ENCODE results near the gene CELSR1. TPM values are rescaled to one million over a fixed set of nuclear protein-coding genes. Genes with fewer than 3 reads are reported as not detected.
"Not testable (repeated sequence)": the region's sequence is repeated elsewhere in the genome, so short reads cannot be mapped to it uniquely, and the experiment has no call there.

CELSR1 gene
- total RNA-seq, 2 donors from 2014 or later = 24.2 to 38.2 TPM

- no peak overlapping the region for H3K27ac ChIP-seq
- no peaks in the 10 kb centered on the region for H3K4me1 ChIP-seq (replicated peaks)
- TF ChIP-seq, protein P1, sequence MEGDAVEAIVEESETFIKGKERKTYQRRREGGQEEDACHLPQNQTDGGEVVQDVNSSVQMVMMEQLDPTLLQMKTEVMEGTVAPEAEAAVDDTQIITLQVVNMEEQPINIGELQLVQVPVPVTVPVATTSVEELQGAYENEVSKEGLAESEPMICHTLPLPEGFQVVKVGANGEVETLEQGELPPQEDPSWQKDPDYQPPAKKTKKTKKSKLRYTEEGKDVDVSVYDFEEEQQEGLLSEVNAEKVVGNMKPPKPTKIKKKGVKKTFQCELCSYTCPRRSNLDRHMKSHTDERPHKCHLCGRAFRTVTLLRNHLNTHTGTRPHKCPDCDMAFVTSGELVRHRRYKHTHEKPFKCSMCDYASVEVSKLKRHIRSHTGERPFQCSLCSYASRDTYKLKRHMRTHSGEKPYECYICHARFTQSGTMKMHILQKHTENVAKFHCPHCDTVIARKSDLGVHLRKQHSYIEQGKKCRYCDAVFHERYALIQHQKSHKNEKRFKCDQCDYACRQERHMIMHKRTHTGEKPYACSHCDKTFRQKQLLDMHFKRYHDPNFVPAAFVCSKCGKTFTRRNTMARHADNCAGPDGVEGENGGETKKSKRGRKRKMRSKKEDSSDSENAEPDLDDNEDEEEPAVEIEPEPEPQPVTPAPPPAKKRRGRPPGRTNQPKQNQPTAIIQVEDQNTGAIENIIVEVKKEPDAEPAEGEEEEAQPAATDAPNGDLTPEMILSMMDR (IDR thresholded peaks at IDR 0.05) = no peak
- TF ChIP-seq POLR2A (IDR thresholded peaks at IDR 0.05) = no peak
- TF ChIP-seq POLR2AphosphoS5 (IDR thresholded peaks at IDR 0.05) = no peak
- intact Hi-C loops (cut with DNase I) = no loop called here
- H3K4me3 ChIP-seq = no peak overlapping the region
- WGBS = 88% methylated on average over 20 of the region's 20 CpGs
- no peaks in the 10 kb centered on the region for H3K27me3 ChIP-seq (replicated peaks; ENCODE audit: insufficient read depth)
- DNase-seq (ENCODE audit: low spot score) = no peak
- H3K9me3 ChIP-seq = no peaks in the 10 kb centered on the region
- H3K36me3 ChIP-seq = no peaks in the 10 kb centered on the region
Measured at GRCh38 chr22:46473896-46474557, 63.4 kb downstream of the CELSR1 start.

DNA sequence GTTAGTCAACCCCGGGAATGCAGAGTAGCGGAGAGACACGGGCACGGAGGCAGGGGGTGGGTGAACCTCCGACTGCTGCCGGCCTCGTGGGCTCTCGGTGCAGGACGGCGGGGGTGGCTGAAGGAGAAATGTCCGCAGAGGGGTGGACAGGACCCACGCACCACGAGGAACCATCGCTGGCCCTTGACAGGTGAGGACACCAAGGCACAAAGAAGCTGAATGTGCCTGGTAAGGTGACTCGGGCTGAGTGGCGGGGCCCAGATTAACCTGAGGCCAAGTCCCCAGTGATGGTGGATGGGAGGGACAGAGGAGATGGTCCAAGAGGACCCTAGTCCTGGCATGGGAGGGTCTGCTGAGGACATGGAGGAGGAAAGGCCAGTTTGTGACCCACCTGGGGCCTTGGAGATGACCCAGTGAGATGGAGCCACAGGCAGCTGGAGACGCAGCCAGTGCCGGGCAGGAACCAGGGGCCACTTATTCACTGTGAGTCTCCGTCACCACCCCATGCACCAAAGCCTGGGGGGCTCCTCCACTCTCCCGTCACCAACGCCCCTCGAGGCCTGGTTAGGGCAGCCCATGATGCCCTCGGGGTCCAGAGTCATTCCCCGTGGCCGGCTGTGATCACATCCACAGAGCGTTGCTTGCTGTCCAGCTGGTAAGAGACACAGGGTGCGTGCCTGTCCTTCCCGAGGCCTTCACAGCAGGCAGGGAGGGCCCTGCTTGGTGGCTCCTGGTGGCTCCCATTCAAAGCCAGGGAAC, 64.2 kb downstream of the CELSR1 start:
- WGBS = 87% methylated on average over 28 of the region's 28 CpGs
- TF ChIP-seq POLR2A (IDR thresholded peaks at IDR 0.05) (no peak), POLR2AphosphoS5 (IDR thresholded peaks at IDR 0.05) (no peak)
- TF ChIP-seq, protein P1 (IDR thresholded peaks at IDR 0.05) = no peak
- H3K36me3 ChIP-seq = no peaks in the 10 kb centered on the region
- no peak for DNase-seq (ENCODE audit: low spot score)
- H3K27me3 ChIP-seq (replicated peaks; ENCODE audit: insufficient read depth) = no peaks in the 10 kb centered on the region
- H3K9me3 ChIP-seq = no peaks in the 10 kb centered on the region
- H3K4me3 ChIP-seq = no peak overlapping the region
- H3K27ac ChIP-seq = no peak overlapping the region
- H3K4me1 ChIP-seq (replicated peaks) = no peaks in the 10 kb centered on the region
- intact Hi-C loops (cut with DNase I) = no loop called here

GRCh38 chr22:46472722-46473016, 64.8 kb downstream of the CELSR1 start:
- no peak for DNase-seq (ENCODE audit: low spot score)
- H3K4me3 ChIP-seq = no peak overlapping the region
- 88% methylated on average over 8 of the region's 8 CpGs for WGBS
- H3K4me1 ChIP-seq (replicated peaks) = no peaks in the 10 kb centered on the region
- no peak overlapping the region for H3K27ac ChIP-seq
- no peaks in the 10 kb centered on the region for H3K36me3 ChIP-seq
- intact Hi-C loops (cut with DNase I) = no loop called here
- no peaks in the 10 kb centered on the region for H3K9me3 ChIP-seq
- TF ChIP-seq POLR2AphosphoS5 (IDR thresholded peaks at IDR 0.05) = no peak
- no peak for TF ChIP-seq POLR2A (IDR thresholded peaks at IDR 0.05)
- TF ChIP-seq, protein P1 (IDR thresholded peaks at IDR 0.05) = no peak
- H3K27me3 ChIP-seq (replicated peaks; ENCODE audit: insufficient read depth) = no peaks in the 10 kb centered on the region

GRCh38 chr22:46471901-46472721, 65.3 kb downstream of the CELSR1 start:
- Histone ChIP-seq H3K27ac (no peak overlapping the region), H3K9me3 (no peaks in the 10 kb centered on the region), H3K4me1 (replicated peaks) (no peaks in the 10 kb centered on the region), H3K27me3 (replicated peaks; ENCODE audit: insufficient read depth) (no peaks in the 10 kb centered on the region), H3K4me3 (no peak overlapping the region), H3K36me3 (no peaks in the 10 kb centered on the region)
- TF ChIP-seq POLR2AphosphoS5 (IDR thresholded peaks at IDR 0.05) = no peak
- TF ChIP-seq, protein P1 (IDR thresholded peaks at IDR 0.05) = no peak
- TF ChIP-seq POLR2A (IDR thresholded peaks at IDR 0.05) = no peak
- WGBS = 86% methylated on average over 33 of the region's 33 CpGs
- no peak for DNase-seq (ENCODE audit: low spot score)
- intact Hi-C loops (cut with DNase I) = no loop called here

GRCh38 chr22:46471330-46471729, 66.1 kb downstream of the CELSR1 start:
- DNase-seq (ENCODE audit: low spot score); H3K9me3 ChIP-seq; H3K4me3 ChIP-seq; H3K4me1 ChIP-seq (replicated peaks); H3K27ac ChIP-seq; intact Hi-C loops (cut with DNase I); H3K27me3 ChIP-seq (replicated peaks; ENCODE audit: insufficient read depth); H3K36me3 ChIP-seq: not testable (repeated sequence)
- WGBS = 92% methylated on average over 6 of the region's 6 CpGs
